Hepatic stellate cell (primary cell): ENCODE measurements around the gene P4HA3.
A peak's percentile ranks its signal among the peaks of the same experiment; 100 is the strongest.

ENCODE experiments used
- DNase-seq: peaks from one replicate; pipeline ENCODE4 v3.0.0; 2011; ENCODE audit warnings: low spot score

Gene P4HA3

DNA sequence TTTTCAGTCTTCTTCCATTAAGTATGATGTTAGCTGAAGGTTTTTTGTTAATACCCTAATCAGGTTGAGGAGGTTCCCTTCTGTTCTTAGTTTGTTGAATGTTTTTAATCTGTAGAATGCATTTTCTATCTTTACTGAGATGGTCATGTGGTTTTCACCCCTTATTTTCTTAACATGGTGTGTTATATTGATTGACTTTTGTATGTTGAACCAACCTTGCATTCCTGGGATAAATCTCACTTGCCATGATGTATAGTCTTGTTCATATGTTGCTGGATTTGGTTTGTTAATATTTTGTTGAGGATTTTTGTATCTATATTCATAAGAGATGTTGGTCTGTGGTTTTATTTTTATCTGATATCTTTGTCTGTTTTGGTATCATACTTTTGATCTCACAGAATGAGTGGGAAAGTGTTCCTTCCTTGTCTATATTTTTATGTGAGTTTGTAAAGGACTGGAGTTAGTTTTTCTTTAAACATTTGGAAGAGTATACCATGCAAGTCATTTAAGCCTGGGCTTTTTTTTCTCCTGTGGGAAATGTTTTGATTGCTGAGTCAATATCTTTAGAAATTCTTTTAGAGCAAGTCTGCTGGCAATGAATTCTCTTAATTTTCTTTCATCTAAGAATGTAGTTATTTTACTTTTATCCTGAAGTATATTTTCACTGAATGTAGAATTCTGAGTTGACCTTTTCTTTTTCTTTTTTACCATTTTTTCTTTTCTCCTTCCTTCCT is 5.5 kb upstream of the P4HA3 start:
- no peak for DNase-seq

DNA sequence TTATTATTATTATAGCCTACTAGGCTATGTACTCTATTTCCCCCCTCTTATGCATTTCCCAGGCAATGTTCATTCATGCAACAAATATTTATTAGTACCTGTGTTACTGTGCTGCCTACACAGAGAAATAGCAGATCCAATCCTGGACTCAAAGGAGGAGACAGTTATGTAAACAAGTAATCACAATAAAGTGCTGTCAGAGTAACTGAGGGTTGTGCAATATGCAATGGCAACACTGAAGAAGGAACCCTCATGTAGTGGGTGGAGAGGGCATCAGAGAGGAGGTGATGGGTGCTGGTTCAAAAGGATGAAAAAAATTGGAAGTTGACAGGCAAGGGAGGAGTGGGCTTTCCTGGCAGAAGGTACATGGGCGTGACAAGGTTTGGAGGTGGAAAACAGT is 886 bp upstream of the P4HA3 start:
- DNase-seq = no peak

DNA sequence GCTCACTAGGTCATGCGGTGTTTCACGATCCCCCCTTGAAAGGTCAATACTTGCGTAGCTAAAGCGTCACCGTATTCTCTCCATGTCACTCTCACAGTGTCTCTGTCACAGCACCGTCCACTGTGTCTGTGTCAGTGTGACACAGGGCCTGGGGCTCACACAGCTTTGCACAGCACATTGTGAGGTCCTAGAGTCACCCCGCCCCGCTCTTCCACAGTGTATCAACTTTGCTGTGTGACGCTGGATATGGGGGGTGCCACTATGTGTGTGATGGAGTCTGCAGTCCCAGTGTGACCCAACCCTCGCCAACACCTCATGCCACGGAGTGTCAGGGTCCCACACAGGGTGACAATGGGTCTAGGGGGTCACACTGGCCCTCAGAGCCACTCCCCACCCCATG is 583 bp downstream of the P4HA3 start:
- no peak for DNase-seq

DNA sequence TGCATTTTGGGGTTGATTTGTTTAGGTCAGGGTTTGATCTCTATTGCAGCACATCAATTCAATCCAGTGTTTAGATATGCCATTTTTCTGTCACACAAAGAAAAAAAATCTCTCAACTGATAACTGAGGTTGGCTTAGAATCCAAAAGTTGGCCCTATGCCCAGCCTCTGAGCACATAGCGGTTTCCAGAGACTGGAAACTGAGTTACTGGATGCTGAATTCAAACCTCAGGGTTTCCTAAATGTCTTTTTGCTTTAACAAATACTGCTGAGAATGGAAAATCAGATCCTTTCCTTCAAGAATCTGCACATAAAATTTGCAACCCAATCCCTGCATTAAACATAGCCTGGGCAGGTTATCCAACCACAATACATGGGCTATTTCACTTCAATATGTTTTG is 4.0 kb downstream of the P4HA3 start:
- DNase-seq = no peak

DNA sequence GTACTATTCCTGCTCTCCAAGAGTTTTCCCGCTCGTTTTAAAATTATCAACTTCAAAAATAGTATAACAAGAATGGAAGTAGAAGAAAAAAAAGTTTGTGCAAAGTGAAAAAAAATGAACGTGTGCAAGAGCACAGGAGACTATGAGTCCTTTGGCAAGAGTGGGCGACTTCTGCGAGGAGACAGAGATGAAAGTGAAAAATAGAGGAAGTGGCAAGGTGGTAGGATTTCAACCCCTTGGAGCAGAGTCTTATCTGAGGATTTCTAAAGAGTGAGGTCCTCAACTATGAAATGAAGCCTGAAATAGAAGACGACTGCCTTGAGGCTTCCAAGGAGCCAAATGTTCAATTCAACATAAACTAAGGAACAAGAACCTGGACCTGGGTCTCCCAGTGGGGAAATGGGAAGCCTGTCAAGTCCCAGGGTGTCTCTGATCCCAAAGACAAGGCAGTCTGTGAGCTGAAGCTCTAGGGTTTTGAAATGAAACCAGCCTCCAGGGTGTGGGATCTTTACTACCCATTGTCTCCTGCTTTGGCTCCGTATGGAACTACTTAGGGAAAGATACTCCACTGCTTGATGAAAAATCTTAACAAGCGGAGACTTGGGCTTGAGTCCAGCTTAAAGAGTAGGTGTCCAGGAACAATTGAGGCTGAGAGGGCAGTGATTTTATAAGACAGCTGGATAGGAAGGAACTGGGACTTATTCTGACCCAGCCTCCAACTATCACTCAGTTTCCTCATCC is 4.8 kb downstream of the P4HA3 start:
- no peak for DNase-seq

DNA sequence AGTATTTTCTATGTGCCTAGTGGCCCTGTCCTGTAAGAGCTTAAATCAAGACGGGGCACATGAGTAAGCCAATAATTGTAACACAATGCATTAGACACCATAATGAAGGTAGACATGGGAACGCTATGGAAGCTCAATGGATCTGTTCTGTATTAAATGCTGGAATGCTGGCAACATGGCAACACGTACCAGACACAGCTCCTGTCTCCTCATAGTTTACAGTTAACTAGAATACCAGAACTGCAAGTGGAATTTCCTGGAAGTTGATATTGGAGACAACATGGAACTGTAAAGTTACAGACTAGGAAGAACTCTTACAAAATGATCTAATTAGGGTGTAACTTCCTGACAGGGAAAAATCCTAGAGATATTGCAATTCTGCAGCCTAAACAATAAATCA is 12.4 kb downstream of the P4HA3 start:
- DNase-seq = no peak

DNA sequence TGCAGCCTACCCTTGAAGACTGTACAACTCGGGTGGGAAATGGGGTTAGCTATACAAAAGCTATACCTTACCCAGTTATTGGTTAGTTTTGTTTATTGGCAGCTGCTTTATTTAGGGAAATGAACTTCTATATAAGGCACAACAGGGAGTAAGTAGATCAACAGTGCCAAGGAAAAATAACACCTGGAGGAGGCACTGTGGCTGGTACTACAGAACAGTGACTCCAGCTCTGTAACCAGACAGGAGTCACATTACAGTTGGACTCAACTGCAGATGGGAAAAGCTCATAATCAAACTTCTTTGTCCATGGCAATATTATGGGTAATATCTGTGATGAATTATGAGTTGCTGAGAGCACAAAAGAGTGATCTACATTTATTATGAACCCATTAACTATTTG is 14.0 kb downstream of the P4HA3 start:
- DNase-seq = no peak

DNA sequence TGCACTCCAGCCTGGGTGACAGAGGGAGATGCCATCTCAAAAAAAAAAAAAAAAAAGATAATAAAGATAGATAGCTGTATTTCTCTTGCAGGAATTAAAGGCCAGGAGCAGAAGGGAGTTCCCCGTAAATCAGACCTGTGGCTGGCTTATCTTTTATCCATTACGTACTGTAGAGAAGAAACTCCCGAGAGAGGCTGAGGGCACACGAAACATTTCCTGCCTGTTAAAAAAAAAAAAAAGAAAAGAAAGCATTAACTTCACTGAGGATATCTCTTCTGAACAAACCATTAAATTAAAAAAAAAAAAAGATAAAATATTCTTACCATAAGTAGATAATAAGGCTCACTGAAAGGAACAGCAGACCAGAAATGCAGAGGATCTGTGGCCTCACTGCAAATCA is 22.5 kb downstream of the P4HA3 start:
- DNase-seq = no peak

DNA sequence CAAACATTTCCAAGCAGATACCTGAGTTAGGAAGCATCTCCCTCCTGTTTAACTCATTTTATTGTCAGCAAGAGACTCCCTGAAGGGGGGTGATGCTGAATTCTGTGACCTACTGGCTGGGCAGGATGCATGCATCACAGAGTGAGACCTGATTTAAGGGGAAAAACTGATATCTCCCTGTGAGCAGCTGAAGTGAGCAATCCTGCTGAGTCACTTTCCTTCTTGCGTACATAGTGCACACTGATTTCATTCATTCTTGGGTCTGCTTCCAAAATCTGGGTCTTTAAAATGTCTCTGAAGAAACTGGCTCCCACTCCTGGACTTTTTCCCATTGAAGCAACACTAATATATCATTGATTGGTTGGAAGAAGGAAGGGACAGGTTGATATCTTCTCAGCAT is 23.3 kb downstream of the P4HA3 start:
- DNase-seq = peak; percentile 53

DNA sequence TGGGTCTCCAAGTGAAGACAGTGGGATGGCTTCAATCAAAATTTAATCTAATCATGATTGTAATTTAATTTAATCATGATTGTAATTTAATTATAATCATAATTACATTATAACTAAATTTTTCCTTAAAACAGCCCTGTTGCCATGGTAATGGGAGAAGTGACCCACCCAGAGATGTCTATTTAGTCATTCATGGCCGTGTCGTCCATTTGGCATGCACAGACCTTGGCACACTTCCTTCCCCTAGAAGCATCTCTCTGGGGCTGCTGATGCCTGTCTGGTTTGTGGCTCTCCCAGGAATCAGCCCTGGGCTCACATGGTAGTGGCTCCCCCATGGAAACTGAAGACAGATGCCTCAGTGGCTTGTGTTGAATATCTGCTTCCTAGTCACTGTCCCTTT is 27.0 kb downstream of the P4HA3 start:
- DNase-seq = no peak

DNA sequence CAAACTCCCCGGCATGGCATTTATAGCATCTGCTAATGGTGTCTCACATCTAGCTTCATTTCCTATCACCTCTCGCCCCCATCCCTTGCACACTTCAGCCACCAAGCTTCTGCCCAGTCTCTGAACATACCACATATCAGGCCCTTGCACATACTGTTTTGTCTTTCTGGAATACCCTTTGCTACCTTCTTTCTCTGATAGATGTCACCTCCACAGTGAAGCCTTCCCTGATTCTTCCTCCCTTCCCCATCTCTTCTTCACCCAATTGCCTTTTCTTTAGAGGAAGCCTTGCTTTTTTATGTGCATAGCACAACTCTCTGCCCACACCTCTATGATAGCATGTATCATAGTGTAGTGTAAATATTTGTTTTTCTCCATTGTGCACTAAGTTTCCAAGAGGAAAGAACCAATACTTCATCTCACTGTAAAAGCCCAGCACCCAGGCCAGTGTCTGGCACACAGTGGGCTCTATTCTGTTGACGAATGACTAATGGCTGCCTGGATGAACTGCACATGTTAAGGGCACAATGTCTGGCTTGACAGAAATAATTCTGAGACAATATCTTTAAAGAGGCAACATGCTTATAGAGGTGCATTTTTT is 27.8 kb downstream of the P4HA3 start:
- no peak for DNase-seq

DNA sequence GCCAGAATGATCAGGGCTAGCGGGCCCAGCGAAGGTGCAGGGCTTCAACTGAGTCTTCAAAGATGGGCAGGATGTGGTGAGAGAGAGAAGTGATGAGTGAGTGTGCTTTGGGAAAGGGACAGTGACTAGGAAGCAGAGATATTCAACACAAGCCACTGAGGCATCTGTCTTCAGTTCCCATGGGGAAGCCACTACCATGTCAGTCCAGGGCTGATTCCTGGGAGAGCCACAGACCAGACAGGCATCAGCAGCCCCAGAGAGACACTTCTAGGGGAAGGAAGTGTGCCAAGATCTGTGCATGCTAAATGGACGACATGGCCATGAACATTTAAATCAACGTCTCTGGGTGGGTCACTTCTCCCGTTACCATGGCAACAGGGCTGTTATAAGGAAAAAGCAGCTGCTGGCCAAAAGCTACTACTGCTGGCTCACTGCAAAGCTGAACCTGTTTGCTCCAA is 28.5 kb downstream of the P4HA3 start:
- no peak for DNase-seq

DNA sequence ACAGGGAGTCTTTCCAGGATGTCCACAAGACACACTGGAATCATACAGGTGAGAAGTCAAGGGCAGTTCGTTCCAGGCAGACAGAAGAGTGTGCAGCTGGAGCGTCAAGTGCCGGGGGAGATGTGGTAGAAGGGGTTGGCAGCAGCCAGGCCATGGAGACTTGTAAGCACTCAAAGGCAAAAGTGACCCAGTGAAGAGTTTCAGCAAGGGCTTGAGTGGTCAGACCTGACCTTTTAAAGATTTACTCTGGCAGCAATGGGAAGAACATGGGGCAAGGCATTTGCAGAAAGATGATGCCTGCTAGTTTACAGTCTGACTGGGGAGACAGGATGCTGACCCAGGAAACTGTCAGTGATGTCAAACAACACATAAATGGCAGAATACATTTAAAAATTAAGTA is 29.0 kb downstream of the P4HA3 start:
- DNase-seq = no peak

DNA sequence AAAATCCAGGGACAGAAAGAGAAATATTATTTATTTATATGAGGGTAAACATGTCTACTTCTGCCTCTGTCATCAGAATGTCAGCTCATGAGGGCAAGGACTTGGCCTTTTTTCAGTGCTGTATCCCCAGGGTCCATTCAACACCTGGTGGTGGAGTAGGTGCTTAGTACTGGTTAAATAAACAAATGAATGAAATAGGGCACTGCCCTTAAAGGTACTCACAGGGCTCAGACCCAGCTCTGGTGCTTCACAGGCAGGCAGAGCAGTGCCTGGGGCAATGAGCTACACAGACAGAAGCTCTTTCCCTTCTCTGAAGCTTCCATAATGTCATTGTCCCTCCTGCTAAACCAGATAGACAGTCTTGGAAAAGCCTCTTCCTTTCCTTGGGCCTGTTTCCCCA is 30.9 kb downstream of the P4HA3 start:
- DNase-seq = no peak

DNA sequence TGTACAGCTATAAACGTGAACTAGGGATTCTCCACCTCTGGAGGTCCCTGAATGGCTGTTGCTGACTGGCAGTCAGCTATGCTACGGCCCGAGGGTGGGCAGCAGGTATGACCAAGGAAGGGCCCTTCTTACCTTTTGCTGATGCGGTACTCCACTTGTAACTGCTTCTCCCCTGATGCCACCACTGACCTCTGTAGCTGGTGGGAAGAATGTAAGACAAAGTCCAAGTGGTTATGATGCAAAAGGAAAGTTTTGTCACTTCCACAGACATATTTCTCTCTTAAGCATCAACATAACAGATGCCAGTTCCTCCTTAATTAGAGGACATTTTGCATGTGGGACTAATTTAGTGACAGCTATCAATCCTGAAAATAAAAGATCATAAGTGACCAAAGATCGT is 32.2 kb downstream of the P4HA3 start:
- DNase-seq = no peak

DNA sequence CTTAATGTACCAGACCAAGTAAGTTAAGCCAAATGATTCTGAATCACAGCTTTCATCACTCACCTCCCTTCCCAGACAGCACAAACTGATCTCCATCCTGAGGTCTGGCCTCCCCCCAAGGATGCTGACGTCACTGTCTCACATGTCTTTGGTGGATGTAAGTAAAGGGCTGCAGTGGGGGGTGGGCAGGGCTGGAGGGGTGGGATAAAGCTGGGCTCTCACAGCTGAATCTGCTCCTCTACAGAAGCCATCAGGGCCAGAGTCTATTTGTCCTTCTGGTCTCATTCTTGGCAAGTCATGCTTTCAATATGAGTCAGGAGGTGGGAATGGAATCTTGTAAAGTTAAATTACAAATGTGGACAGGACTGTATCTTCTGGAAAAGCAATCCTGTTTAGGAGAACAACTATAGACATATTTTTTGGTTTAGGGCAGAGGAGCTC is 32.7 kb downstream of the P4HA3 start:
- DNase-seq = peak; percentile 66

DNA sequence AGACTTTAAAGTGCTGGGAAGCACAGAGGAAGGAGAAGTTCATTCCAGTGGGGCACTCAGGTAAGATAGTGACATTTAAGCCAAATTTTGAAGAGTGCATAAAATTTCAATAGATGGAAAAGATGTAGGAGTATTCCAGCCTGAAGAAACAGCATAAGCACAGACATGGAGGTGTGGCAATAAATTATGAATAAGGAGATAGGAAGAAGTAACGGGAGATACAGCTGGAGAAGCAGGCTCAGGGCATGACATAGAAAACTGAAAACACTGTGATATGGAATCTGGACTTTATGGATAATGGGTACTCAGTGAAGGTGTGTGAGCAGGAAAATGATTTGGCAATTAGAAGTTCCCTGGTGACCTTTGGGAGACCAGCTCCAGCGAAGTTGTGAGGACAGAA is 33.3 kb downstream of the P4HA3 start:
- no peak for DNase-seq

DNA sequence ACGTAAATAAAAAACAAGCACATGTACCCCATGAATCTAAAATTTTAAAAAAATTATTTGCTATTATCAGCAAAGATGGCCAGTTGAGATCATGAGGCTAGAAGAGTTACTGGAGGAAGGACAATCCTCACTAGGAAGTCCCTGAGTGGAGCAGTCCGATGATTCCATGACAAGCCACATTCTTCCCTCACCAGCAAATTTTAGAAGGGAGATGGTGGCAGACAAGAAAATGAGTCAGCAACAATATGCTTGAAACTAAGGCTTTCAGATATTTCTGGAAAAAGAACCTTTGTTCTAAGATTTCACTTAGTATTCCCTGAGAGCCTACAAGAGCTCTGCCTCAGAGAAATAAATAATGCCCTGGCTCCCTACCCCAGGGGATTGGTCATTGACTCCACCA is 34.9 kb downstream of the P4HA3 start:
- no peak for DNase-seq

DNA sequence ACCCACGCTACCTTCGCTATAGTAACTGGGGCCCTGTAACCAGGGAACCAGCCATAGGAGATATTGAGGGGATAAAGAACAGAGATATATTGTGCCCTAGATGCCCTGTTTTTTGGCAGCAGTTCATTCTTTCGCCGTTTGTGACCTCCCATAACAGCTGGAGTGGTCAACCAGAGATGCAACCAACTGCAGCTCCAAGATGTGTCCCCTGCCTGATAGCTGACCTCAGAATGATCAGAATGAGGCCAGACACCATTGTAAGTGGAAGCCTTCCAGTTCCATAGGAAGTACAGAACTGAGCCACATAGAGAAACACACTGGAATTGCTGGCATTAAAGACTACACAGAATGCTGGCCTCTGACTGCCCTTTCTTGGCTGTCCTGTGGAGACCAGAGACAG is 39.2 kb downstream of the P4HA3 start:
- DNase-seq = no peak

DNA sequence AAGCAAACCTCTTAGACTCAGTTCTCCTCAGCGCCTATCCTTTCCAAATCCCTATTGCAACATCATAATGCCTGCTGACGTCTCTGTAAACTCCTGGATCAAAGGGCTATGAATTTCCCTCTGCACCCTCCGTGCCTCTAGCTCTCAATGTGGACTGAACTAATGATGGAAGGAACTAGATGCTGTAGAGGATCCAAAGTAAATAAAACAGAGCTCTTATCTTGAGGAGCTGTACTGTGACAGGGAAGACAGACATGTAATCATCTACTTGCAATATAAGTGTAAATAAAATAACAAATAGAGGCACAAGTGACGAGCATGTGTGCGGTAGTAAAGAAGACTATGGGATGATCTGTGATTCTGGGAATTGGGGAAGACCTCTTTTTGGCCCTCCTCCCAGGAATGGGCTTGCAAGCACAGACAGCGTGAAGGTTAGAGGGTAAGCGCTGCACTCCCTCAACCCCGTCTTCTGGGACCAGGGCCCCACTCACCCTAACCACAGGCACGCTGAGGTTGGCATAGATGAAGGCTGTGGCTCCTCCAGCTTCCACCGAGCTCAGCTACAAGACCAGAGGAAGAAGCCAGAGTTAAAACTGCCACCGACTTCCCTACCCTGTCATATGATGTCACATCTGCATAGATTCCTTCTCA is 42.2 kb downstream of the P4HA3 start:
- DNase-seq = peak; percentile 28

DNA sequence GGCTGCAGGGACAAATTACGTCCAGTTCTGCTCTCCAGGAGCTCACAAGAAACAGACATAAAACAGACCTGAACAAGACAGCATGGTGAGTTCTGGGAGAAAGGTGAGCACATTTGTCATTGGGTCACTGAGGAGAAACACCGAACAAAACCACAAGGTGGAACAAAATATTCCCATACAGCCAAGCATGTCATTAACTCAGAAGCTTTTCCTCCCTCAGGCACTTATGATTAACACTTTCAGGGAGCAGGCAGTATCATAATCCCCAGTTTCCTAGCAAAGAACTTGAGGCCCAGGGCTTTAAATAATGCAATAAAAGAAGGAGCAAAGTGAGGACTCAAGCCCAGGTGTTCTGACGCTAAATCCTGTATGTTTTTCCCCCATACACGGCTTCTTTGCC is 43.0 kb downstream of the P4HA3 start:
- DNase-seq = no peak

DNA sequence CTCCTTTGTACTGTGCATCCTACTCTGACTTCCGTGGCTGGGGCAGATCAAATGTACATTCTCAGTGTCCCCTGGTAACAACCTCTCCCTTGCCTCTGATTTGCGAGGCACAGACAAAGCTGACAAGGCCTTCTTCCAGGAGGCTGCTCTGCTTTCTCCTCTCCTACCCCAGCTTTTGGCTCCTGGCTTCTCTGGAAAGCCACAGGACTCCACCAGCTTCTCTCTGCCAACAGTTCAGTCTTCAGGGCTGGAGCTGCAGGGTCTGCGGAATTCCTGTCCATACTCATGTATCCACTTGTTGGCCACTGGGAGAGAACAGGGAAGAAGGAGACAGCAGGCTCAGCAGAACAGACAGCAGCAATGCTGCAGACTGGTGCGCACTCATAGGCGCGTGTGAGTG is 44.4 kb downstream of the P4HA3 start:
- DNase-seq = no peak

DNA sequence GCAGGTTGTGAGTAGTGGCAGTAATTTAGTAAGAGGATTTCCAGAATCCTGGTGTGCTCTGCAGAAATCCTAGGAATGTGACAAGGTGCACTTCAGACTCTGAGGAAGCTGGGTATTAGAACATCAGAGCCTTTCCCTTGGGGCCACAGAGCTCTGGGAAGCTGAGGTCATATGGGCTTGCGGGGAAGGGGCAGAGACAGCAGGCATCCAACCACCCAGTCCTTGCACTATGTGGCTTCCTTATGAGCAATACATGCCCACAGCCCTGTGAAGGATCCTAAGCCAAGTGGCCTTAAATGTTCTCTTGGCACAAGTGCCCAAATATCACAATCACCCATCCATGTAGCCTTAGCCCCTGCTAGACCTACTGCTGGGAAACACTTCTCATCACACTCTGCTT is 46.2 kb downstream of the P4HA3 start:
- no peak for DNase-seq
